HPDE6-E6E7 (cell line): ENCODE measurements around the gene LZTS3.
"Not testable (repeated sequence)": the region's sequence is repeated elsewhere in the genome, so short reads cannot be mapped to it uniquely, and the experiment has no call there.

Source experiments
- DNase-seq: peaks from one replicate; pipeline ENCODE4 v3.0.0; 2011; ENCODE audit warnings: missing footprints; ENCODE audit errors: extremely low spot score

Gene LZTS3

DNA sequence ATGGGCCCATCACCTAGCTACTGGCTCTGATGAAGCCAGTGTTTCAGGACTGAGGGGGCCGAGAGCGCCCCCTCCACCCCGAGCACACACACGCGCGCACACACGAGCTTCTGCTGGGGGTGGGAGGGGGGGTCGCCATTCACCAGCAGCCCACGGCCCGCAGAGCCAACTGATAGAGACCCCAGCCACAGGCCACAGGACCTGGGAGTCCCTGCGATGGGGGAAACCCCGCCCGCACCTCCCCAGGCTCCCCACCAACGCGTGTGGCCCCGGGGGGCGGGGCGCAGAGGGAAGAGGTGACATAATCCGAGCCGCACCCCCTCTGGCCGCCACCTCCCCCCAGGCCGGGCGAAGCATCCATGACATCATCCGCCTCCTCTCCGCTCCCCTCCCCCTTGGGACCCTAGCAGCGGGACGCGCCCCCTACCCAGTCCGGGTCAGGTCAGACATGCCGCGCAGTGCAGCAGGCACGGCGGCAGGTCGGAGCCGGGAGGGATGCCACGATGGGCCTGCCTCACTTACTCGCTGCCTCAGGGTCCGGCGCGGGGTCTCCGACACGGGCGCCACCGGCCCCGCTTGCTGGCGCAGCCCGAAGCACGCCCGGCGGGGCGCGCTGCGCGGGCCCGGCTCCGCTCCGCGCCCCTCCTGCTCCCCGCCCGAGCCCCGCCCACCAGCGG lies at the start of gene LZTS3:
Gene LZTS3, minus strand, starts transcription at position 617 of the 677 bp plus-strand sequence. CDS start 6,386 bp downstream, outside the sequence.
- DNase-seq = no peak

DNA sequence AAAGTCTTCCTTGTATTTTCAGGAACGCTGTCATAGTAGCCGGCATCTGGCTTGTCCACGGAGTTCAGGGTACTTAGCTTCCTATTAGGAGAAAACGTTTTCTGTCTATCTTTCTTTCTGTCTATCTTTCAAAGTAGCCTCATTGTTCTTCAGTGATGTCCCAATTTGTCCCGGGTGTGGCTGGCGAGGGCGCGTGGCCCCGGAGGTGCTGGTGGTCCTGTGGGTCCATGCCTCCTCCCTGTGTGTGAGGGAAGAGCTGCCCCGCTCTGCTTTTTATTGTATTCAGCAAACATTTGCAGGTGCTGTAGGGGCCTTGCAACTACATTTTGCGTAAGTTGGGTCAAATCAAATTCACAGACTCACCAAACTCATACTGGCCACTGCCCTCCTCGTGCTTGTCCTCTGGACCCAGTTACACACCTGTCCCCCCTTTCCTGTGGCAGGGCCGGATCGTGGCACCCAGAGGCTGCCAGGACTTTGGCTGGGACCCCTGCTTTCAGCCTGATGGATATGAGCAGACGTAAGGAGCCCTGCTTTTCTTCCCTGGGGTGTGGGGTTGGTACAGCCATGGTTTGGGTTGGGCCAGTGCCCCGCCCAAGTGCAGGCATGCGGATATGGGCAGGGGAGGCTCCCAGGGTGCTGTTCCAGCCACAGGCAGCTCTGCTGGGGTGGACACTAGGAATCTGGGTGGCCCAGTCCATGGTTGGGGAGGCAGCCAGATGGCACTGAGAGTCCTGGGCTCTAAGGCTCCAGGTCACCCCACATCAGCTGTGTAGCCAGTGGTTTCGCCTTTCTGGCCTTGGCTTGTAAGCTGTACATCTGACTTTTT lies 48.3 kb upstream of the LZTS3 start:
- DNase-seq = no peak

DNA sequence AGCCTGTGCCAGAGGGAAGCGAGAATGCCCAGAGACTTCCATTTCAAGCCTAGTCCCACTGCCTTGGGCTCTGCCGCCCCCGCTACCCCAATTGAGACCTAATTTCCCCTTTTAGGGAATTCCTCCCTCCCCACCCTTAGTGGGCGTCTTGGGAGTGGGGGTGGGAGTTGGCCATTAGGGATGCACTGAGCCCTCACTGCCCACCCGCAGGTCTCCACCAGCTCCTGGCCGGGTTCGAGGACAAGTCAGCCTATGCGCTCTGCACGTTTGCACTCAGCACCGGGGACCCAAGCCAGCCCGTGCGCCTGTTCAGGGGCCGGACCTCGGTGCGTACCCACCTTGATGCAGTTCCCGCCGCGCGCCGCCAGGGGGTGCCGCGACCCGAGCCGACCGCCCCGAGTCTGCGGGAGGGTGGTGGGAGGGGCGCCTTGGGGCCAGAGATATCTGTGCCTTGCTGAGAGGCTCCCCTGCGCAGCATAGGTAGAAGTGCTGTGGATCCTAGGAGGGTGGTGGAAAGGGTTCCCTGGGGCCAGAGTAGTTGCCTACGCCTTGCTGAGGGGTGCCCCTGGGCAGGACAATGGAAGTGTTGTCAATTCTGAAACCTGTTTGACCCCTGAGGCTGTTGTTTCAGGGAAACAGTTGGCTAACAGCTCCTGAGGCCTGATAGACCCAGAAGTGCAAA lies 45.1 kb upstream of the LZTS3 start:
- DNase-seq = peak; percentile 64

DNA sequence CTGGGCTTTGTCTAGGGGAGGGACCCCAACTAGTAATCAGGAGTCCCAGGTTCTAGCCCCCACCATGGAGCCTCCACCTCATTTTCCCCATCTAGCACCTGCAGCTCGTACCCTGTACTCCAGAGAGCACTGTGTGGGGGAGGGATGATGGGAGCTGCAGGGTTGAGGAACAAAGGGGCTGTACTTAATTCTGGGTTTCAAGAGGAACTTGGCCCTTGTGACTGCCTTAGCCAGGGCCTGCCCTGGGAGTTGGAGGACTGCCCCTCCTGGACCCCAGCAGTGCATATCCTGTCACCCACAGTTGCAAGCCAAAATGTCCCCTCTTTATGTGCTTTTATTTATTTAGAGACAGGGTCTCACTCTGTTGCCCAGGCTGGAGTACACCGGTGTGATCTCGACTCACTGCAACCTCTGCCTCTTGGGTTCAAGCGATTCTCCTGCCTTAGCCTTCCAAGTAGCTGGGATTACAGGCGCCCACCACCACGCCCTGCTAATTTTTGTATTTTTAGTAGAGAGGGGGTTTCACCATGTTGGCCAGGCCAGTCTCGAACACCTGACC lies 42.1 kb upstream of the LZTS3 start:
- not testable (repeated sequence) for DNase-seq

DNA sequence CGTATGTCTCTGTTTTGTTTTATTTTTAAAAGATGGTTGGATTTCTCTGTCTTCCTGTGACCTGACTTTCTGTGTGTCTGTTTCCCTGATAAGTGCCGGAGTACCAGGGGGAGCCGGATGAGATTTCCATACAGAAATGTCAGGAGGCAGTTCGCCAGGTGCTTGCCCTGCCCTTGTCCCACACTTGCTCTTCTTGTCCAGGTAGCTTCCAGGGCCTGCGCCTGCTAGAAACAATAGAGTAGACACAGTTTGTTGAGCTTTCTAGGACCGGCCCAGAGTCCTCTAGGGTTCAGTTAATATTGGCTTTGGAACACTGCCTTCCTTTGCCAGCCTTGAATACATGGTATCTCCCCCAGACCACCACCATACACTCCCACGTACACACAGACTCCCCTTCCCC lies 39.9 kb upstream of the LZTS3 start:
- DNase-seq = no peak

DNA sequence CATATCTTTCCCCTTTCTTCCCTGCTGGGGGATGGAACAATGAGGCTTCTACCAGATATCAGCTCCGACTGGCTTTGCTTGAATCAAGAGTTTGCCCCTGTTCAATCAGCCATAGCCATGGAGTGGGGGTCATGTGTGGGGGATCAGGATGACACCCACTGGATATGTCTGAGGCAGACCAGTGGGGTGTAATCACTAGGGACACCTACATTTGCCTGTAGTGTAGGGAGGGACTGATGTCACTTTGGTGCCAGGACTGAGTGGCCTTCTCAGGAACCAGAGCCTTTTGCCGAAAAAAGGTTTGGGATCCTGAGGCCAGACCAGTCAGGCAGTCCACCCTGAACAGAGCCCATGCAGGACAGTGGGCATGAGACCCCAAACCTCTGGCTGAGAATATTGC lies 37.0 kb upstream of the LZTS3 start:
- no peak for DNase-seq

DNA sequence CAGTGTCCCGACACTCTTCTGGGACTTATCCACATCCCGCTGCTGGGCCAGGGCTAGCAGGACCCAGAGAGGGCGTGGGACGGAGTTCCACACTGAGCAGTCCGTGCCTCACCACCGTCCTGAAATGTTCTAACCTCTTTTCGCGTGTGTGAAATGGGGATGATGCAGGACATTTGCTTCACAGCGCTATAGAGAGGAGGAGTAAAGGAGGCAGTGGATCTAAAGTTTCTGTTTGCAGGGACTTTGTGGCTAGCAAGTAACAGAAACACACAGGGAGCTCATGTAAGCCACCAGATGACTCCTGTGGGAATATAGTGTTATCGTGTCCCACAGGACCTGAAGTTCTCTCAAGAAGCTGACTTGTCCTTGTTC lies 36.6 kb upstream of the LZTS3 start:
- DNase-seq = no peak

DNA sequence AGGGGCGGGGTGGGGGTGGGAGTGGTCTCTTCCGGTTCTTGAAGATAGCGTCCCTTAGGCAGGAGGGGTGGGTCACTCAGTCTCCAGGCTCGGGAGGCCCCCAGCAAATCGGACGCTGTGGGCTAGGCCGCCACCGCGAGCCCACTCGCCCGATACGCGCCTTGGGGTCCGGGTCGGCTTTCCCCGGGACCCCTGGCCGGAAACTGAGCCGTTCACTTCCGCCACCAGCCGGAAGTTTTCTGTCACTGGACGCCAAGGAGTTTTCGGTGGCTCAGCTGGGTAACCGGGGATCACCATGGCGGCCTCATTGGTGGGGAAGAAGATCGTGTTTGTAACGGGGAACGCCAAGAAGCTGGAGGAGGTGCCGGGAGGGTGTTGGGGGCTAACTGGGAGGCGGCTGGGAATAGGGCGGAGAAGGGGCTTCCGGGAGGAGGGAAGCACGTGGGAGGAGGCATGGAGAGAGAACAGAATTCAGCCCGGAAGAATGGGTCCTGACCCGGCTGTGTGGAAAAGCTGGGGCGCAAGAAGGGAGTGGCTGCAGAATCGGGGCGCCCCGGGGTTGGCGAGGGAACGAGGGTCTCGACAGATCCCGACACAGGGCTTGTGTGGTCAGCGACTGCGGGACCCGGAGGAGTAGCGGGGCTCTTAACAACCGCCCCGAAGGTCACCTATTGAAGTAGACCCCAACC lies 36.1 kb upstream of the LZTS3 start, which contains the start of gene ITPA:
Gene ITPA, plus strand, starts transcription at position 242 of the 689 bp plus-strand sequence. Its CDS starts 54 bp downstream, at position 296.
- no peak for DNase-seq

DNA sequence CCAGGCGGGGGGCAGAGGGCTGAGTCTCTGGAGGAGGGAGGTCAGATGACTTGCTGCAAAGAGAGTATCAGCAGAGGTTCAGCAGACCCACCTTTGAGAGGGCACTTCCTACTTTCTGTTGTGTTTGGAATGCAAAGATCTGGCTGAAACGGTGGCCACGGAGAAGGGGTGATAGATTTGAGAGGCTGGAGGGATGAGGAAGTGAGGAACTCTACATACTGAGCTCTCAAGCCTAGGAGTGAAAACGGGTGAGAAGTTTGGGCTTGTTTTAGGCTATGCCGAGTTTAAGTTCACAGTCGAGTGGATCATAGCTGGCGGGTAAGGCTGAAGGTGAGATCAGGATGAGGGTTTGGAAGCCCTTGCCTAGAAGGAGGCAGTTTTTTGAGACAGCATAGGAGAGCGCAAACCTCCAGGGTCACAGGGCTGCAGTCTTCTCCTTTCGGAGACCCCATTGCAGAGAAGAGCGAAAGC lies 35.5 kb upstream of the LZTS3 start:
- DNase-seq = no peak

DNA sequence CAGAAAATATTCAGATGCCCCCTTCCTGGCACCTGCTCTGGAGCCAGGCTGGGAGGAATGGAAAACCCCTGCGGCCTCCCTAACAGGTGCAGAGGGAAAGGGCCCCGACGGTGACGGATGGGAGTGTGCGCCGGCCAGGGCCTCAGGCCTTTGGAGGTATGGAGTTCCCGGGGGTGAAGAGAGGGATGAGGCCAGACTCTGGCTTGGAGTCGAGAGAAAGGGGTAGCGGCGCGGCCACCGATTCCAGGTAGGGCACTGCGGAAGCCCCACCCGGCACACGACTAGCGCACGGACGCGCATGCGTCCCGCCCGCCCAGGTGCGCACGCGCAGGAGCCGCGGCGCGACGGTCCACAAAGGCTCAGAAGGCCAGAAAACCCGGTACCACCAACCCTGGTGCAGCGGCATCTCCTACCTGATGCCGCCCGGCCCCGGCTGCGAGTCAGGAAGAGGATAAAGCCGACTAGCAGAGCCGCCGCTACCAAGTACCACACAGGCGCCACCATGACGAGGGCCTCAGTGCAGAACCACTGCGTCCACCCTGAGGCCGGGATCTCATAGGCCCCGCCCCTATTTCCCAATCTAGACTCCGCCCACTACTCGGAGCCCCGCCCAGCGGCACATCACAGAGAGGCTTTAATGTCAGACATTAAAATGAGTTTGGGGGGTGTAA lies 30.9 kb upstream of the LZTS3 start, which contains the start of gene DDRGK1:
Gene DDRGK1, minus strand, starts transcription at position 559 of the 671 bp plus-strand sequence. Its CDS starts 55 bp downstream, at position 504.
- DNase-seq = peak; percentile 95

DNA sequence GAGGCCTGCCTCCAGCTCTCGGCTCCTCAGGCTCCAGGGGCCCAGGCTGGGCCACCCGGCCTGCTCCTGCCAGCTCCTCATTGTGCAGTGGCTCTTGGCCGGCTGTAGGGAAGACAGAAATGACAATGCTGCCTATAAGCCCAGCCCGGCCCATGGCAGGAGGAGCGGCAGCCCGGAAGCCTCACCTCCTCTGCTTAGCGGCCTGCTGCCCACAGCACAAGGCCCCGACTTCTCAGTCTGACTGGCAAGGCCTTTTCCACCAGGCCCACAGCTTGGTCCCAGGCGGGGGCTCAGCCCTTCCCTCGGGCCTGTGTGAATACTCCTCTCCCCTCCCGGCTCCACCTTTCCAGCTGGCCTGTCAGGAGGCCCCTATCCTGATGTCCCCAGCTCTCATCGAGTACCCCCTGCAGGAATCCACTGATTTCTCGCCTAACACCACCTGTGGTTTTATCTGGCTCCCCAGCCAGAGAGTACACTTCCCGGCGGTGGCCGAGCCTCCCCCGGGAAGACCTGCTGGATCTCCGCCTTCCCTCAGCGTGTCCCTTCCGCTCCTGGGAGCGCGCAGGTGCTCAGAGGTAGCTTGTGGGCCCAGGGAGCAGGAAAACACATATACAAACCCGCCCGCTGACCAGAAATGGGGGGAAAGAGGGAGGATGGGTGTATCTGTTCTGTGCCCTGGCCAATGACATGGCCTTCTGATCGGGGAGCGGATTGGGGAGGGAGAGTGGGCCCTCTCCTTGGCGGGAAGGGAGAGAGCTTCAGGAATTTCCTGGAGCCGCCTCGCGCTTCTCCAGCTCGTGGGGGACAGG lies 30.2 kb upstream of the LZTS3 start:
- no peak for DNase-seq

DNA sequence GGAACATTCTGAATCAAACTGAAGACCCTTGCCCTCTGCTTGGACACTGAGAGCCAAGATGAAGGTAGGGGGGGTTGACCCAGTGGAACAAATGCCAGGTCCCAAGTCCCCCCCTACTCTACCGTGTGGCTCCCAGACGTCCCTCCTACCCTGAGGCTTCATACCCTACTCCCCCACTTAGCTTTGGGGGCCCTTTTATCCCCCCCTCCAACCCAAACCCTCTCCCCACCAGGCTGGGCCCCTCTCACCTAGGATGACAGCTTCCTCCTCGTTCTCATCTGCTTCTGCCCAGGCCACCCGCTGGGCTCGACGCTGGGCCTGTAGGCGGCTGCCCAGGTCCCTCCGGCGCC lies 29.6 kb upstream of the LZTS3 start:
- no peak for DNase-seq

DNA sequence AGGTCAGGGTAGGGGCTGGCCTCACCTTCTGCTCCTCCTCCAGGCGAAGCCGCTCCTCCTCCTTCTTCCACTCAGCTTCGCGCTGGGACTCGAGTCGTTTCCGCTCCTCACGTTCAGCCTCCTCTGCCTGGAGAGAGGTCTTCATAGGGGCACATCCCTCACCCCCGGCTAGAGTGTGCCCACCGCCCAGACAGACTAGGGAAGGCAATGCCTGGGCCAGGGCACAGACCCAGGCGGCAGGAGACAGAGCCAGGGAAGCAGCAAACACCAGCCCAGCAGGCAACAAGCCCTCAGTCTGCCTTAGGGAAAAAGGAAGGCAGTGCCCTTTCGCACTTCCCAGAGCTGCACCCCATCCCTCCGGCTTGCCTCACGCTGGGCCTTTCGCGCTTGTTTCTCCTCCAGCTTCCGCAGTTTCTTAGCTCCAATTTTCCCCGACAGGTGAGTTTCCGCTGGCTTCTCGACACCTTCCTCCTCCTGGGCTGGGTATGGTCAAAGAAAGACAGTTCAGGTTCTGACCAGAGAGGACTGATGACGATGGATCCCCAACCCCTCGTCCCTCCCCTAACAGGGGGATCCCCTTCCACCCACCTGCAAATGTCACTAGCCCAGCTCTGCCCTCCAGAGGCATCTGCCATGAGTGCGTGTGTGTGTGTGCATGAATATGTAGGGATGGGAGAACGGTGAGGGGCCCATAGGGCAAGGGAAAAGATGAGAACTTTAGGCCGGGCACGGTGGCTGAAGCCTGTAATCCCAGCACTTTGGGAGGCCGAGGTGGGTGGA lies 26.8 kb upstream of the LZTS3 start:
- no peak for DNase-seq

DNA sequence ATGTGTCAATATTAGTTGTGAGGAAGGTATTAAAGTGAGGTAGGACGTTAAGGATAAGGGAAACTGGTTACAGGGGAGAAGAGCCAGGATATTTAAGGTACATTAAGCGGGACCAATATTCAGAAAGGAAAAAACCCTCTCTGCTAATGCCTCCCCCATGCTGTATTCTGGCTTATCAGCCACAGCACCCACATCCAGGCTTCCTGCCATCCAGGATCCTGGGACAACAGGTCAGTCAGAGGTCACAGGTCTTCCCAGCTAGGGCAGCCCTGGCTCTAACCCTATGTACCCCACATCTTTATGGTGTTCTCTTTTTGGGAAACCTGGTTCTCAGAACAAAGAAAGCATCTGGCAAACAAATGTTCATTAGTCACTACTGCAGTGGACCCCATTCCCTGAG lies 25.9 kb upstream of the LZTS3 start:
- DNase-seq = no peak

DNA sequence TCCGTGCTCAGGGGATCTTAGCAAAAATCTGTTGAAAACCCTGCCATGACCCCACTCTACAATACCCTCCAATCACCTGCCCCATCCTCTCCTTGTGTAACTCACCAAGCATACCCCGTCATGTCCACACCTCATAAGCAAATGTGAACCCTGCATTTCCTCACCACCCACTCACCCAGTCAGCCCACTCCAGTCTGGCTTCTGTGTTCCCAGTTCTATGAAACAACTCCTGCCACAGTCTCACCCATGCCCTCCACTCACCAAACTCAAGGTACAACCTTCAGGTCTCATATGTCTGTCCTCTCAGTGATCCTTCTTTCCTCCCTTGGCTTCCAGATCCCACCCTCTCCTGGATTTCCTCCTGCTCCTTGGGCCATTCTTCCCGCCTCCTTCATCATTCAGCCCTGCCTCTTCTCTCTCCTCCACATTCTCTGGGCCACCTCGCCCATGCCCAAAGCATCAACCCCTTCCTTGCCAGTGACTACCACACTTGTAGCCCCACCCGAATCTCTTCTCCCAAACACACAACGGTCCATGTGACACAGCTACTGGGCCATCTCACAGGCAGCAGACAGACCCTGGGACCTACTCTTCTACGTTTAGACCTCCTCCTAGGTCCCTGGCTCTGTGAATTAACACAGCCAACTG lies 22.4 kb upstream of the LZTS3 start:
- no peak for DNase-seq

DNA sequence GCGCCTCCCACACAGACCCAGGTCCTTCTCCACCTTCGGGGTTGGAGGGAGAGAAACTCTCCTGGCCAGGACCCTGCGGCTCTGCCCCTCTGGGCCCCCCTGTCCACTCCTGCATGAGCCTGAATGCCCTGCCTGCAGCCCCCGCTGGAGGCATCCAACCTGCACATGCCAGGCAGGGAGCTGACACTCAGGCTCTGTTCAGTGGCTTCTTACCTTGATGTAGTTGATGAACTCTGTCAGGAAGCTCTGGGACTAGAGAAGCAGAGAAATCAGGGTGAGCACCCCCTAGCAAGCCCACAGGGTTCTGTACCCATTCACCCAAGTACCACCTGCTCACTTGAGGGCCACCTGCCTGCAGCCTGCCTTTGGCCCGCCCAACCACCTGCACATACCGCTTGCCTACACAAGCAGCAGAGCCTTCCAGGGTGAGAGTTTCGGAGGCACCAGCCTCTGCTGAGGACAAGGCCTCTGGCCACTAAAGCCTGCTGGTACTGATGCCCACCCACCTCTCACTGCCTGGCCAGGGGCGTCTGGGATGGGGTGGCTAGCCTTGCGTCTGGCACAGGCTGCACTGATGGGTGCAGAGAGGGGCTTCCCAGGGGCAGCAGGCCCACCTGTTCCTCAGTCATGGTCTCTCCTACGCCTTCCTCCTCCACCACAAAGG lies 21.4 kb upstream of the LZTS3 start:
- no peak for DNase-seq

DNA sequence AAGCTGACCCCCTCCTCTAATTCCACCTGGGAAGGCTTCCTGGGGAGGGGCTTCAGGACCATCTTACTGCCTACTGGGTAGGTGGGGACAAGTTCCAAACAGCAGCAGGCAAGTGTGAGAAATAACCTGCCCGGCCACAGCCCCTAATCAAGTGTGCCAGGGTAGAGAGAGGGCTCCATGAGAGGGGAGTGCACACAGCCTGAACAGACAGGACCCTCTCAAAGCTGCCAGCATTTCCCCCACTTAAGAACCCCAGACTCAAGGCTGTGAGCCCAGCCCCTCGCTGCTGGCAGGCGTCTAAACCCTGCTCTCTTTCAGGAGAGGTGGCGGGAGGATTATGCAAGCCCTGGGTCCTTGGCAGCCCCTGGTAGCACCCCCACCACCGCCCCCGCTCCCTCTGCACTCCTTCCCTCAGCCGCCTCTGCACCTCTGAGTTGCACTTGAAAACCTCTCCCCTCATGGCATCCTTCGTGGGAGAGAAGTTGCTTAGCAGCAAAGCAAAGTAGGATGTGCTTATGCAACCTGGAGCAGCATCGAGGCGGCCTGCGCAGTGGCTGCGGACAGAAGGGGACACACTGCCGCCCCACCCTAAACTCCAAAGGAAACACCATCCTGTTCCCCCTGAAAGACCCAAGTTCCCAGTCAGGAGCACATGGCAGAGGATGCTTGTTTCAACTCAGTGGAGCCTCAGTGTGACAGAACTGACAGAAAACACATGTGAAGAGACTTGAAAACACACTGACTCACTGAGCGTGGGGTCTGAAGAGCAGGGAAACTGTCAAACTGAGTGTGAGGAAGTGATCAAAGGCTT lies 20.7 kb upstream of the LZTS3 start:
- DNase-seq = no peak
